Liver (tissue), 9 donors: ENCODE data around the gene PTPRH. TPM values are rescaled to one million over a fixed set of nuclear protein-coding genes. Genes with fewer than 3 reads are reported as not detected.

Experiments
- DNase-seq: peaks from one replicate; pipeline ENCODE4 v3.0.0-alpha.2; 2017; ENCODE audit warnings: low spot score
- H3K27ac ChIP-seq, 2 donors: one replicate each; pipeline ENCODE4 v1.7.0; 2013; ENCODE audit warnings: inconsistent platforms in 2 of 2, low read length in 2 of 2, control low read depth in 1 of 2, low read depth in 1 of 2, mild to moderate bottlenecking in 1 of 2
- H3K27me3 ChIP-seq, 4 donors: one replicate each; pipeline versions ENCODE4 v1.6.1 to v1.7.0; 2013; ENCODE audit warnings: low read length in 3 of 4, inconsistent platforms in 1 of 4, mild to moderate bottlenecking in 1 of 4, moderate library complexity in 1 of 4; ENCODE audit not compliant: control insufficient read depth in 4 of 4, insufficient read depth in 4 of 4
- H3K36me3 ChIP-seq, 4 donors: one replicate each; pipeline versions ENCODE4 v1.6.1 to v1.7.0; 2013; ENCODE audit warnings: low read length in 3 of 4, mild to moderate bottlenecking in 3 of 4, low read depth in 1 of 4, moderate library complexity in 1 of 4; ENCODE audit not compliant: control insufficient read depth in 4 of 4, insufficient read depth in 3 of 4
- H3K4me1 ChIP-seq, 4 donors: one replicate each; pipeline versions ENCODE4 v1.6.1 to v1.7.0; 2013; ENCODE audit warnings: low read length in 3 of 4, mild to moderate bottlenecking in 3 of 4, moderate library complexity in 1 of 4; ENCODE audit not compliant: control insufficient read depth in 4 of 4, insufficient read depth in 4 of 4
- H3K4me3 ChIP-seq, 3 donors: one replicate each; pipeline versions ENCODE4 v1.6.1 to v1.7.0; 2013; ENCODE audit warnings: low read length in 3 of 3, control low read depth in 1 of 3, low read depth in 1 of 3, mild to moderate bottlenecking in 1 of 3
- H3K9ac ChIP-seq, 2 donors: one replicate each; pipeline ENCODE4 v1.7.0; 2013; ENCODE audit warnings: low read length in 2 of 2, mild to moderate bottlenecking in 2 of 2, moderate library complexity in 2 of 2, control low read depth in 1 of 2, low read depth in 1 of 2
- H3K9me3 ChIP-seq, 4 donors: one replicate each; pipeline versions ENCODE4 v1.6.1 to v1.7.0; 2013; ENCODE audit warnings: low read length in 3 of 4; ENCODE audit not compliant: control insufficient read depth in 4 of 4
- EGR1 ChIP-seq, 2 donors: IDR thresholded peaks; 2 replicates each; pipeline ENCODE4 v1.6.1; 2016 to 2018; ENCODE audit warnings: antibody characterized with exemption in 2 of 2, low read depth in 2 of 2
- FOXA1 ChIP-seq: IDR thresholded peaks from 2 replicates; pipeline ENCODE4 v1.6.1; 2016; ENCODE audit warnings: antibody characterized with exemption
- FOXA2 ChIP-seq: IDR thresholded peaks from 2 replicates; pipeline ENCODE4 v1.6.1; 2016; ENCODE audit warnings: antibody characterized with exemption
- GABPA ChIP-seq, 2 donors: IDR thresholded peaks in 1 of 2; conservative IDR thresholded peaks in 1 of 2; 2 replicates each; pipeline ENCODE4 v1.6.1; 2016; ENCODE audit warnings: antibody characterized with exemption in 2 of 2, mild to moderate bottlenecking in 1 of 2, moderate library complexity in 1 of 2
- HNF4A ChIP-seq, 2 donors: conservative IDR thresholded peaks; 2 replicates each; pipeline ENCODE4 v1.6.1; 2016; ENCODE audit warnings: antibody characterized with exemption in 2 of 2, mild to moderate bottlenecking in 2 of 2
- NR2F2 ChIP-seq: IDR thresholded peaks from 2 replicates; pipeline ENCODE4 v1.6.1; 2016; ENCODE audit warnings: antibody characterized with exemption
- RAD21 ChIP-seq, 2 donors: IDR thresholded peaks; 2 replicates each; pipeline ENCODE4 v1.6.1; 2016; ENCODE audit warnings: antibody characterized with exemption in 2 of 2, mild to moderate bottlenecking in 2 of 2
- SP1 ChIP-seq: IDR thresholded peaks from 2 replicates; pipeline ENCODE4 v1.6.1; 2018; ENCODE audit warnings: antibody characterized with exemption, mild to moderate bottlenecking
- YY1 ChIP-seq: IDR thresholded peaks from 2 replicates; pipeline ENCODE4 v1.6.1; 2016; ENCODE audit warnings: antibody characterized with exemption, mild to moderate bottlenecking
- ZBTB33 ChIP-seq: IDR thresholded peaks from 2 replicates; pipeline ENCODE4 v1.6.1; 2016; ENCODE audit warnings: antibody characterized with exemption
- WGBS: extraction: QIAGEN DNeasy Blood & Tissue Kit; methylation state at CpG from one replicate; pipeline ENCODE4 v1.1.7; 2013; 5-methylcytosine and 5-hydroxymethylcytosine counted together
- polyA plus RNA-seq, 2 donors: library from polyadenylated mRNA; stranded (reverse) in 1 of 2; unstranded in 1 of 2; fragments of 200-250 nt in 1 of 2; fragments of >200 nt in 1 of 2; fragmentation: Nextera tagmentation in 1 of 2; extraction: Ambion mirVana in 1 of 2; gene quantifications; one replicate each; pipeline versions ENCODE4 v1.2.1 to v1.2.3, GENCODE V29; 2013 to 2015
- total RNA-seq, 2 donors: library from RNA; depleted of rRNA; stranded (reverse); fragments of >200 nt; gene quantifications; one replicate each; pipeline ENCODE4 v1.2.3, GENCODE V29; 2014
- TF ChIP-seq, protein P1 (sequence below): IDR thresholded peaks from 2 replicates; pipeline ENCODE4 v1.6.1; 2016; ENCODE audit warnings: antibody characterized with exemption
- TF ChIP-seq, protein P2 (sequence below): fragments of 150-350 bp; IDR thresholded peaks from 2 replicates; pipeline ENCODE4 v1.5.1; 2017; ENCODE audit warnings: improper control_type of control experiment, low read depth, low read length; ENCODE audit not compliant: missing input control
- TF ChIP-seq, protein P3 (sequence below): IDR thresholded peaks from 2 replicates; pipeline ENCODE4 v1.6.1; 2016; ENCODE audit warnings: antibody characterized with exemption
- TF ChIP-seq, protein P4 (sequence below): IDR thresholded peaks from 2 replicates; pipeline ENCODE4 v1.6.1; 2016; ENCODE audit warnings: antibody characterized with exemption, mild to moderate bottlenecking
- donor health status: healthy.
- donor health status: healthy.
- donor health status: healthy.
- donor health status: healthy.
- donor health status: healthy.

PTPRH gene
- total and polyA plus RNA-seq, 4 donors: 3.1 to 20.4 (median 11.4) TPM

DNA sequence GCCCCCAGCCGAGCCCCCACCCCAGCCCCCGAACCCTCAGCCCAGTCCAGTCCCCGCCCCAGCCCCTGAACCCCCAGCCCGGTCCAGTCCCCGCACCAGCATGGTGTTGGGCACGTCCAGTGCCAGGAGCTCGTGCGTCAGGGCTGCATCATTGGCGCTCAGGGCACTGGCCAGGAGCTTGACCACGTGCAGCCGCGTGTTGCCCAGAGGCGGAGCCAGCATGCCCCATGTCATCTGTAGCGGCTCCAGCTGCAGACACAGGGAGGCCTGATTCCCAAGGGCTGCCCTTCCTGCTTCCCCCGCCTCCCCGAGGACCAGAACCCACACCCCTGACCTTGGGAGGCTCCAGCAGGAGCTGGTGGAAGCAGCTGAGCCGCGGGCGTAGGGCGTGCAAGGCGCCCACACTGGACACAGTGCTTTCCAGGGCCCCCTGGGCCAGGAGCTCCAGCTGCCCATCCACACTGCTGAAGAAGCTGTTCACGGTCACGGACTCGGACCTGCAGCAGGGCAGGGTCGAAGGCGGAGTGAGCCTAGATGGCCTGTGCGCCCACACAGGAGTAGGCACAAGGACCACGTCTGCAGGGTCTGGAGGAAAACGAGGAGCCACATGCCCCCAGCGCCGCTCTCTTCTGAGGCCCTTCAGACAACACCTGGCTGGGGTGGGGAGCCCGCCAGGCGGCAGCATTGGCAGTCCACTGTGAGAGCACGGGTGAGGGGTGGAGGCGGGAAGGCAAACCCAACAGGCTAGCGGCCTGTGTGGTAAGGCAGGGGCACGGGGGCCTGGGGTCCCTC, 32.0 kb upstream of the PTPRH start:
- no peak for DNase-seq
- WGBS: 94% methylated on average over 37 of the region's 37 CpGs
- no peaks in the 10 kb centered on the region for H3K9me3 ChIP-seq
- H3K27me3 ChIP-seq: no peaks in the 10 kb centered on the region
- H3K9ac ChIP-seq: no peak overlapping the region
- TF ChIP-seq FOXA1 (no peak), RAD21 (IDR thresholded peaks at IDR 0.05) (no peak), ZBTB33 (no peak), GABPA (IDR thresholded peaks at IDR 0.05 in 1 of 2, conservative IDR thresholded peaks at IDR 0.05 in 1 of 2) (no peak), NR2F2 (no peak), FOXA2 (no peak), SP1 (no peak)
- TF ChIP-seq, protein P1, sequence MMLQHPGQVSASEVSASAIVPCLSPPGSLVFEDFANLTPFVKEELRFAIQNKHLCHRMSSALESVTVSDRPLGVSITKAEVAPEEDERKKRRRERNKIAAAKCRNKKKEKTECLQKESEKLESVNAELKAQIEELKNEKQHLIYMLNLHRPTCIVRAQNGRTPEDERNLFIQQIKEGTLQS: no peak
- TF ChIP-seq, protein P2, sequence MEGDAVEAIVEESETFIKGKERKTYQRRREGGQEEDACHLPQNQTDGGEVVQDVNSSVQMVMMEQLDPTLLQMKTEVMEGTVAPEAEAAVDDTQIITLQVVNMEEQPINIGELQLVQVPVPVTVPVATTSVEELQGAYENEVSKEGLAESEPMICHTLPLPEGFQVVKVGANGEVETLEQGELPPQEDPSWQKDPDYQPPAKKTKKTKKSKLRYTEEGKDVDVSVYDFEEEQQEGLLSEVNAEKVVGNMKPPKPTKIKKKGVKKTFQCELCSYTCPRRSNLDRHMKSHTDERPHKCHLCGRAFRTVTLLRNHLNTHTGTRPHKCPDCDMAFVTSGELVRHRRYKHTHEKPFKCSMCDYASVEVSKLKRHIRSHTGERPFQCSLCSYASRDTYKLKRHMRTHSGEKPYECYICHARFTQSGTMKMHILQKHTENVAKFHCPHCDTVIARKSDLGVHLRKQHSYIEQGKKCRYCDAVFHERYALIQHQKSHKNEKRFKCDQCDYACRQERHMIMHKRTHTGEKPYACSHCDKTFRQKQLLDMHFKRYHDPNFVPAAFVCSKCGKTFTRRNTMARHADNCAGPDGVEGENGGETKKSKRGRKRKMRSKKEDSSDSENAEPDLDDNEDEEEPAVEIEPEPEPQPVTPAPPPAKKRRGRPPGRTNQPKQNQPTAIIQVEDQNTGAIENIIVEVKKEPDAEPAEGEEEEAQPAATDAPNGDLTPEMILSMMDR: no peak
- H3K4me1 ChIP-seq: no peaks in the 10 kb centered on the region
- peaks cover 45 to 93% (median 52%) of the 10 kb centered on the region in 4 donors for H3K36me3 ChIP-seq
- no peak overlapping the region for H3K4me3 ChIP-seq
- H3K27ac ChIP-seq: no peak overlapping the region

DNA sequence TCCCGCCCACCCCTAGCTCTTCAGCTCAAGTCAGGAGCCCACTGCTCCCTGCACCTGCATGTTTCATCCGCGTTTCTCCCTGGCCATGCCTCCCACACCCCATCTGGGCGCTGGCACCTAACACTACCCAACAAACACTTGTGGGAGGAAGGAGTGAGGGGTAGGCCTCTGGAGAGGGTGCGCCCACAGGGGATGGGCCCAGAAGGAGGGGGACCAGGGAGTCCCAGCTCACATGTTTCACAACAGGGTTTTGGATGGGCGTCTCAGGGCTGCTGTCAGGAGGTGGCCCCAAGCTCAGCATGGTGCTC, 31.4 kb upstream of the PTPRH start:
- H3K9ac ChIP-seq: no peak overlapping the region
- TF ChIP-seq, protein P3, sequence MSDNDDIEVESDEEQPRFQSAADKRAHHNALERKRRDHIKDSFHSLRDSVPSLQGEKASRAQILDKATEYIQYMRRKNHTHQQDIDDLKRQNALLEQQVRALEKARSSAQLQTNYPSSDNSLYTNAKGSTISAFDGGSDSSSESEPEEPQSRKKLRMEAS: no peak
- no peak for TF ChIP-seq YY1
- WGBS: 98% methylated on average over 6 of the region's 6 CpGs
- DNase-seq: no peak
- peaks cover 45 to 93% (median 53%) of the 10 kb centered on the region in 4 donors for H3K36me3 ChIP-seq
- no peak overlapping the region for H3K4me3 ChIP-seq
- H3K4me1 ChIP-seq: no peaks in the 10 kb centered on the region
- no peaks in the 10 kb centered on the region for H3K27me3 ChIP-seq
- no peaks in the 10 kb centered on the region for H3K9me3 ChIP-seq
- H3K27ac ChIP-seq: no peak overlapping the region

DNA sequence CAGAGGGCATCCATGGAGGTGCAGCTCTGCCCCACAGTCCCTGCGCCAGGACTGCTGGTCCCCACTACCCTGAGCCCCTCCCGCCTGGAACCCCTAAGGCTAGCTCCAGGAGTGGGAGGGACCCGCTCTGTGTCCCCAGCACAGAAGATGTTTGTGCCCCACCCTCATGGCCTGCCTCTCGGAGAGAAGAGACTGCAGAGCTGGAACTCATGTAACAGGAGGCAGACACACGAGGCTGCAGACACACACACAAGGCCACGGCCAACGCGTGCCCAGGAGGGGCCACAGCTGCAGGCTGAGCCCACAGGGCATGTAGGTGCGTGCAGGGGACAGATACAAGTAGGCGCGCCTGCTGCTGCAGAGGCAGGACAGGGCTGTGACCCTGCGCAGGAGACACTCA, 29.7 kb upstream of the PTPRH start:
- no peak overlapping the region for H3K27ac ChIP-seq
- H3K36me3 ChIP-seq: peaks cover 44 to 90% (median 53%) of the 10 kb centered on the region in 4 donors
- no peaks in the 10 kb centered on the region for H3K27me3 ChIP-seq
- no peaks in the 10 kb centered on the region for H3K4me1 ChIP-seq
- no peak overlapping the region for H3K4me3 ChIP-seq
- DNase-seq: no peak
- no peak overlapping the region for H3K9ac ChIP-seq
- no peaks in the 10 kb centered on the region for H3K9me3 ChIP-seq
- WGBS: 96% methylated on average over 12 of the region's 12 CpGs
- TF ChIP-seq SP1: no peak
- no peak for TF ChIP-seq FOXA1
- TF ChIP-seq, protein P4, sequence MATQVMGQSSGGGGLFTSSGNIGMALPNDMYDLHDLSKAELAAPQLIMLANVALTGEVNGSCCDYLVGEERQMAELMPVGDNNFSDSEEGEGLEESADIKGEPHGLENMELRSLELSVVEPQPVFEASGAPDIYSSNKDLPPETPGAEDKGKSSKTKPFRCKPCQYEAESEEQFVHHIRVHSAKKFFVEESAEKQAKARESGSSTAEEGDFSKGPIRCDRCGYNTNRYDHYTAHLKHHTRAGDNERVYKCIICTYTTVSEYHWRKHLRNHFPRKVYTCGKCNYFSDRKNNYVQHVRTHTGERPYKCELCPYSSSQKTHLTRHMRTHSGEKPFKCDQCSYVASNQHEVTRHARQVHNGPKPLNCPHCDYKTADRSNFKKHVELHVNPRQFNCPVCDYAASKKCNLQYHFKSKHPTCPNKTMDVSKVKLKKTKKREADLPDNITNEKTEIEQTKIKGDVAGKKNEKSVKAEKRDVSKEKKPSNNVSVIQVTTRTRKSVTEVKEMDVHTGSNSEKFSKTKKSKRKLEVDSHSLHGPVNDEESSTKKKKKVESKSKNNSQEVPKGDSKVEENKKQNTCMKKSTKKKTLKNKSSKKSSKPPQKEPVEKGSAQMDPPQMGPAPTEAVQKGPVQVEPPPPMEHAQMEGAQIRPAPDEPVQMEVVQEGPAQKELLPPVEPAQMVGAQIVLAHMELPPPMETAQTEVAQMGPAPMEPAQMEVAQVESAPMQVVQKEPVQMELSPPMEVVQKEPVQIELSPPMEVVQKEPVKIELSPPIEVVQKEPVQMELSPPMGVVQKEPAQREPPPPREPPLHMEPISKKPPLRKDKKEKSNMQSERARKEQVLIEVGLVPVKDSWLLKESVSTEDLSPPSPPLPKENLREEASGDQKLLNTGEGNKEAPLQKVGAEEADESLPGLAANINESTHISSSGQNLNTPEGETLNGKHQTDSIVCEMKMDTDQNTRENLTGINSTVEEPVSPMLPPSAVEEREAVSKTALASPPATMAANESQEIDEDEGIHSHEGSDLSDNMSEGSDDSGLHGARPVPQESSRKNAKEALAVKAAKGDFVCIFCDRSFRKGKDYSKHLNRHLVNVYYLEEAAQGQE: no peak
- no peak for TF ChIP-seq HNF4A (conservative IDR thresholded peaks at IDR 0.05)
- TF ChIP-seq NR2F2: no peak
- no peak for TF ChIP-seq EGR1 (IDR thresholded peaks at IDR 0.05; ENCODE audit: low read depth in 2 of 2)
- TF ChIP-seq, protein P2: no peak
- no peak for TF ChIP-seq ZBTB33
